IMR-90 (cell line): ENCODE data around the gene ACOX3. TPM values are rescaled to one million over a fixed set of nuclear protein-coding genes. Genes with fewer than 3 reads are reported as not detected.

ENCODE experiments used
- ATAC-seq: fragments of 200-7000 bp; cut with Tn5 transposase; 2 replicates; pipeline ENCODE4 v1.9.1; 2020; ENCODE audit warnings: low read depth, mild to moderate bottlenecking, moderate library complexity
- BruUV-seq: library from RNA; stranded (reverse); fragments of 400-500 nt; replicated peaks from 2 replicates; lab custom pipeline; 2021; lab: Mats Ljungman, UMichigan
- CTCF ChIA-PET: fragments of 300-600 bp; formaldehyde crosslinking; extraction: SDS; loops from one replicate; lab custom pipeline; 2021; ENCODE audit warnings: antibody characterized with exemption; lab: Yijun Ruan, JAX
- POLR2A ChIA-PET: fragments of 300-600 bp; sonication (Branson Sonifier 250); formaldehyde crosslinking; loops from one replicate; lab custom pipeline; 2022; ENCODE audit warnings: antibody characterized with exemption; ENCODE audit not compliant: unreplicated experiment; lab: Charles Lee
- DNase-seq: peaks from one replicate; pipeline ENCODE4 v3.0.0; 2013
- H2AFZ ChIP-seq: replicated peaks from 2 replicates; pipeline ENCODE3; 2013; ENCODE audit warnings: low read length, mild to moderate bottlenecking; ENCODE audit not compliant: poor library complexity
- H2AK5ac ChIP-seq: 2 replicates; pipeline ENCODE4 v1.6.1; 2013; ENCODE audit warnings: low read depth, low read length, inconsistent platforms
- H2AK9ac ChIP-seq: replicated peaks from 2 replicates; pipeline ENCODE3; 2013; ENCODE audit warnings: mild to moderate bottlenecking, low read depth, low read length, moderate library complexity; ENCODE audit not compliant: poor library complexity
- H2BK120ac ChIP-seq: 2 replicates; pipeline ENCODE4 v1.6.1; 2013; ENCODE audit warnings: low read depth, low read length, inconsistent platforms
- H2BK15ac ChIP-seq: 3 replicates; pipeline ENCODE4 v1.6.1; 2013; ENCODE audit warnings: low read depth, low read length, inconsistent platforms
- H2BK20ac ChIP-seq: 2 replicates; pipeline ENCODE4 v1.6.1; 2013; ENCODE audit warnings: low read depth, mild to moderate bottlenecking, inconsistent platforms, low read length, moderate library complexity
- H2BK5ac ChIP-seq: 2 replicates; pipeline ENCODE4 v1.6.1; 2013; ENCODE audit warnings: mild to moderate bottlenecking, low read depth, low read length, inconsistent platforms; ENCODE audit not compliant: poor library complexity, severe bottlenecking
- H3K14ac ChIP-seq: replicated peaks from 2 replicates; pipeline ENCODE4 v1.6.1; 2013; ENCODE audit warnings: low read depth, low read length, inconsistent platforms
- H3K18ac ChIP-seq: 2 replicates; pipeline ENCODE4 v1.6.1; 2013; ENCODE audit warnings: low read depth, low read length, control low read depth
- H3K23ac ChIP-seq: 2 replicates; pipeline ENCODE4 v1.6.1; 2013; ENCODE audit warnings: low read depth, low read length, inconsistent platforms
- H3K27ac ChIP-seq: 2 replicates; pipeline ENCODE4 v1.5.1; 2013; ENCODE audit warnings: mild to moderate bottlenecking, control low read depth, low read length; ENCODE audit not compliant: insufficient read depth
- H3K27me3 ChIP-seq: 2 replicates; pipeline ENCODE4 v1.6.1; 2013; ENCODE audit warnings: low read length; ENCODE audit not compliant: control insufficient read depth, insufficient read depth
- H3K36me3 ChIP-seq: 2 replicates; pipeline ENCODE4 v1.6.1; 2013; ENCODE audit warnings: low read length, mixed read lengths; ENCODE audit not compliant: control insufficient read depth, insufficient read depth
- H3K4ac ChIP-seq: 2 replicates; pipeline ENCODE4 v1.6.1; 2013; ENCODE audit warnings: low read depth, low read length, inconsistent platforms
- H3K4me1 ChIP-seq: 2 replicates; pipeline ENCODE4 v1.6.1; 2013; ENCODE audit warnings: low read length, mixed read lengths; ENCODE audit not compliant: control insufficient read depth, insufficient read depth
- H3K4me2 ChIP-seq: 2 replicates; pipeline ENCODE4 v1.6.1; 2013; ENCODE audit warnings: low read depth, mild to moderate bottlenecking, control low read depth, low read length, moderate library complexity
- H3K4me3 ChIP-seq: 2 replicates; pipeline ENCODE4 v1.5.1; 2013; ENCODE audit warnings: low read depth, mild to moderate bottlenecking, control low read depth, low read length, moderate library complexity; ENCODE audit not compliant: insufficient read depth
- H3K56ac ChIP-seq: 2 replicates; pipeline ENCODE4 v1.6.1; 2013; ENCODE audit warnings: low read length, inconsistent platforms; ENCODE audit not compliant: insufficient read depth; ENCODE audit errors: extremely low read depth
- H3K79me1 ChIP-seq, 2 experiments: 2 replicates each; pipeline ENCODE4 v1.6.1; 2013; ENCODE audit warnings: low read length in 2 of 2, inconsistent platforms in 1 of 2, low read depth in 1 of 2
- H3K9ac ChIP-seq: 2 replicates; pipeline ENCODE4 v1.6.1; 2013; ENCODE audit warnings: low read depth, low read length, control low read depth
- H3K9me1 ChIP-seq: 2 replicates; pipeline ENCODE4 v1.6.1; 2013; ENCODE audit warnings: low read length, inconsistent platforms; ENCODE audit not compliant: insufficient read depth
- H3K9me3 ChIP-seq: 2 replicates; pipeline ENCODE4 v1.6.1; 2013; ENCODE audit warnings: low read length; ENCODE audit not compliant: control insufficient read depth, insufficient read depth
- H4K20me1 ChIP-seq: 2 replicates; pipeline ENCODE4 v1.6.1; 2013; ENCODE audit warnings: low read length, inconsistent platforms; ENCODE audit not compliant: insufficient read depth
- H4K5ac ChIP-seq: 2 replicates; pipeline ENCODE4 v1.6.1; 2013; ENCODE audit warnings: mild to moderate bottlenecking, low read depth, low read length, control low read depth
- H4K8ac ChIP-seq, 2 experiments: 2 replicates each; pipeline ENCODE4 v1.6.1; 2013; ENCODE audit warnings: low read depth in 2 of 2, low read length in 2 of 2, control low read depth in 1 of 2, inconsistent platforms in 1 of 2
- H4K91ac ChIP-seq: 2 replicates; pipeline ENCODE4 v1.6.1; 2013; ENCODE audit warnings: low read depth, low read length, inconsistent platforms; ENCODE audit not compliant: insufficient read depth
- BHLHE40 ChIP-seq: fragments of 150-350 bp; IDR thresholded peaks from 2 replicates; pipeline ENCODE4 v1.6.1; 2016; ENCODE audit warnings: mild to moderate bottlenecking, low read depth, low read length
- CHD1 ChIP-seq: IDR thresholded peaks from 2 replicates; pipeline ENCODE4 v1.6.1; 2012; ENCODE audit warnings: low read depth, low read length, improper control_type of control experiment
- FOS ChIP-seq: fragments of 150-350 bp; IDR thresholded peaks from 2 replicates; pipeline ENCODE4 v1.6.1; 2016; ENCODE audit warnings: low read depth, low read length
- MAFK ChIP-seq: IDR thresholded peaks from 2 replicates; pipeline ENCODE4 v1.6.1; 2012; ENCODE audit warnings: low read depth, low read length, improper control_type of control experiment
- MAZ ChIP-seq: IDR thresholded peaks from 2 replicates; pipeline ENCODE4 v1.6.1; 2012; ENCODE audit warnings: low read depth, mild to moderate bottlenecking, low read length, improper control_type of control experiment, moderate library complexity, borderline replicate concordance
- MXI1 ChIP-seq: IDR thresholded peaks from 2 replicates; pipeline ENCODE4 v1.6.1; 2012; ENCODE audit warnings: low read depth, mild to moderate bottlenecking, low read length, moderate library complexity, borderline replicate concordance
- POLR2A ChIP-seq: IDR thresholded peaks from 2 replicates; pipeline ENCODE4 v1.6.1; 2012; ENCODE audit warnings: mild to moderate bottlenecking, low read depth, low read length
- RAD21 ChIP-seq: IDR thresholded peaks from 2 replicates; pipeline ENCODE4 v1.6.1; 2012; ENCODE audit warnings: low read length, improper control_type of control experiment
- RCOR1 ChIP-seq: IDR thresholded peaks from 2 replicates; pipeline ENCODE4 v1.6.1; 2012; ENCODE audit warnings: mild to moderate bottlenecking, low read length, improper control_type of control experiment; ENCODE audit not compliant: insufficient replicate concordance
- SMC3 ChIP-seq: fragments of 150-350 bp; IDR thresholded peaks from 2 replicates; pipeline ENCODE4 v1.6.1; 2016; ENCODE audit warnings: low read depth, mild to moderate bottlenecking, antibody characterized with exemption, low read length, moderate library complexity
- WGBS, 2 experiments: methylation state at CpG; one replicate each; pipeline versions ENCODE4 v1.1.5 to v1.1.7; 2013; ENCODE audit warnings: missing lambda C conversion rate in 2 of 2; ENCODE audit not compliant: insufficient read length in 1 of 2; ENCODE audit errors: extremely low coverage in 2 of 2; 5-methylcytosine and 5-hydroxymethylcytosine counted together
- dilution Hi-C: fragments of 300-500 bp; cut with HindIII; formaldehyde crosslinking; loops from one replicate; pipeline ENCODE4 v1.14.3; 2018; ENCODE audit warnings: low sequenced_read_pairs; ENCODE audit not compliant: unreplicated experiment
- in situ Hi-C: fragments of 300-500 bp; cut with MboI; formaldehyde crosslinking; loops from 3 replicates; pipeline ENCODE4 v1.14.3; 2019; ENCODE audit warnings: low sequenced_read_pairs, inconsistent platforms, mixed read lengths
- intact Hi-C: fragments of 100-400 bp; cut with micrococcal nuclease; formaldehyde crosslinking; loops from 2 replicates; pipeline ENCODE4 v1.10.0; 2022
- polyA plus RNA-seq, 3 experiments: library from polyadenylated mRNA; depleted of rRNA; stranded (reverse); fragments of >200 nt; gene quantifications; 2 replicates each; pipeline ENCODE4 v1.2.3, GENCODE V29; 2012; ENCODE audit warnings: low replicate concordance in 1 of 3
- total RNA-seq: library from RNA; depleted of rRNA; stranded (reverse); fragments of >200 nt; gene quantifications from 2 replicates; pipeline ENCODE4 v1.2.3, GENCODE V29; 2012
- TF ChIP-seq, protein P1 (sequence below): conservative IDR thresholded peaks from 2 replicates; pipeline ENCODE4 v1.5.1; 2012; ENCODE audit warnings: mild to moderate bottlenecking, low read depth, low read length, improper control_type of control experiment
- TF ChIP-seq, protein P2 (sequence below): fragments of 150-350 bp; IDR thresholded peaks from 2 replicates; pipeline ENCODE4 v1.6.1; 2016; ENCODE audit warnings: low read depth, mild to moderate bottlenecking, low read length, moderate library complexity, borderline replicate concordance
- TF ChIP-seq, protein P3 (sequence below): fragments of 150-350 bp; IDR thresholded peaks from 2 replicates; pipeline ENCODE4 v1.6.1; 2017; ENCODE audit warnings: mild to moderate bottlenecking, antibody characterized with exemption, low read length, low read depth

The ACOX3 gene
- total and polyA plus RNA-seq, 2 of the 4 experiments (the other 2 are of a cell fraction): 15.2 to 25.8 TPM

DNA sequence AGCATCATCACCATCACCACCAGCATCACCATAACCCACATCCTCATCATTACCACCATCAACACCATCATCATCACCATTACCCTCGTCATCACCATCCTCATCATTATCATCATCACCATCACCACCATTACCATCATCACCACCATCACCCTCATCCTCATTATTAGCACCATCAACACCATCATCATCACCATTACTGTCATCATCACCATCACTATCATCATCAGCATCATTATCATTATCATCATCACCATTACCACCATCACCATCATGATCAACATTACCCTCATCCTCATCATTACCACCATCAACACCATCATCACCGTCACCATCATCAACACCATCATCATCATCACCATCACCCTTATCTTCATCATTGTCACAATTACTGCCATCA lies 119.3 kb downstream of the ACOX3 start:
- POLR2A ChIA-PET: no interaction called here
- peaks cover 6% of the 10 kb centered on the region for H3K4me1 ChIP-seq
- H3K23ac ChIP-seq: no peak overlapping the region

More for the DNA sequence above, 119.3 kb downstream of the ACOX3 start:
- no peak for DNase-seq
- Histone ChIP-seq H3K9me1 (peaks cover 15% of the 10 kb centered on the region), H3K27me3 (no peaks in the 10 kb centered on the region), H3K4me3 (no peak overlapping the region), H3K9me3 (peaks cover under 1% of the 10 kb centered on the region; the same call in 1 of the 2 replicates), H2BK20ac (no peak overlapping the region), H3K27ac (no peak overlapping the region), H3K56ac (no peak overlapping the region), H2BK15ac (no peak overlapping the region), H3K79me1 (no peaks in the 10 kb centered on the region), H3K4me2 (no peak overlapping the region), H3K36me3 (no peaks in the 10 kb centered on the region), H2AK9ac (no peak overlapping the region), H2AFZ (no peak overlapping the region), H2BK120ac (no peak overlapping the region), H3K18ac (no peak overlapping the region), H4K8ac (no peak overlapping the region), H2AK5ac (peak overlapping the region; percentile 2; the same call in 1 of the 2 replicates), H3K14ac (no peak overlapping the region), H4K5ac (no peak overlapping the region), H4K91ac (no peak overlapping the region), H3K4ac (no peak overlapping the region), H2BK5ac (peak overlapping the region; percentile 21), H3K9ac (no peak overlapping the region), H4K20me1 (no peaks in the 10 kb centered on the region; the same call in 1 of the 2 replicates)
- no peak for TF ChIP-seq BHLHE40
- no peak for TF ChIP-seq MAZ
- no peak for TF ChIP-seq MXI1
- no peak for TF ChIP-seq MAFK
- TF ChIP-seq FOS: no peak
- no peak for TF ChIP-seq CHD1
- no peak for TF ChIP-seq RCOR1
- TF ChIP-seq POLR2A: no peak
- TF ChIP-seq, protein P1, sequence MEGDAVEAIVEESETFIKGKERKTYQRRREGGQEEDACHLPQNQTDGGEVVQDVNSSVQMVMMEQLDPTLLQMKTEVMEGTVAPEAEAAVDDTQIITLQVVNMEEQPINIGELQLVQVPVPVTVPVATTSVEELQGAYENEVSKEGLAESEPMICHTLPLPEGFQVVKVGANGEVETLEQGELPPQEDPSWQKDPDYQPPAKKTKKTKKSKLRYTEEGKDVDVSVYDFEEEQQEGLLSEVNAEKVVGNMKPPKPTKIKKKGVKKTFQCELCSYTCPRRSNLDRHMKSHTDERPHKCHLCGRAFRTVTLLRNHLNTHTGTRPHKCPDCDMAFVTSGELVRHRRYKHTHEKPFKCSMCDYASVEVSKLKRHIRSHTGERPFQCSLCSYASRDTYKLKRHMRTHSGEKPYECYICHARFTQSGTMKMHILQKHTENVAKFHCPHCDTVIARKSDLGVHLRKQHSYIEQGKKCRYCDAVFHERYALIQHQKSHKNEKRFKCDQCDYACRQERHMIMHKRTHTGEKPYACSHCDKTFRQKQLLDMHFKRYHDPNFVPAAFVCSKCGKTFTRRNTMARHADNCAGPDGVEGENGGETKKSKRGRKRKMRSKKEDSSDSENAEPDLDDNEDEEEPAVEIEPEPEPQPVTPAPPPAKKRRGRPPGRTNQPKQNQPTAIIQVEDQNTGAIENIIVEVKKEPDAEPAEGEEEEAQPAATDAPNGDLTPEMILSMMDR: no peak
- TF ChIP-seq, protein P2, sequence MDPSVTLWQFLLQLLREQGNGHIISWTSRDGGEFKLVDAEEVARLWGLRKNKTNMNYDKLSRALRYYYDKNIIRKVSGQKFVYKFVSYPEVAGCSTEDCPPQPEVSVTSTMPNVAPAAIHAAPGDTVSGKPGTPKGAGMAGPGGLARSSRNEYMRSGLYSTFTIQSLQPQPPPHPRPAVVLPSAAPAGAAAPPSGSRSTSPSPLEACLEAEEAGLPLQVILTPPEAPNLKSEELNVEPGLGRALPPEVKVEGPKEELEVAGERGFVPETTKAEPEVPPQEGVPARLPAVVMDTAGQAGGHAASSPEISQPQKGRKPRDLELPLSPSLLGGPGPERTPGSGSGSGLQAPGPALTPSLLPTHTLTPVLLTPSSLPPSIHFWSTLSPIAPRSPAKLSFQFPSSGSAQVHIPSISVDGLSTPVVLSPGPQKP: no peak
- TF ChIP-seq, protein P3, sequence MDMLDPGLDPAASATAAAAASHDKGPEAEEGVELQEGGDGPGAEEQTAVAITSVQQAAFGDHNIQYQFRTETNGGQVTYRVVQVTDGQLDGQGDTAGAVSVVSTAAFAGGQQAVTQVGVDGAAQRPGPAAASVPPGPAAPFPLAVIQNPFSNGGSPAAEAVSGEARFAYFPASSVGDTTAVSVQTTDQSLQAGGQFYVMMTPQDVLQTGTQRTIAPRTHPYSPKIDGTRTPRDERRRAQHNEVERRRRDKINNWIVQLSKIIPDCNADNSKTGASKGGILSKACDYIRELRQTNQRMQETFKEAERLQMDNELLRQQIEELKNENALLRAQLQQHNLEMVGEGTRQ: no peak
- no peak for TF ChIP-seq SMC3
- no peak for TF ChIP-seq RAD21
- CTCF ChIA-PET: no interaction called here
- dilution Hi-C loops: no loop called here
- no peak for ATAC-seq
- WGBS, 2 experiments: 76 to 100% methylated on average over 1 to 2 of the region's 2 CpGs
- in situ Hi-C loops: no loop called here
- intact Hi-C loops: no loop called here
- BruUV-seq: no TSS peak
